Activated T-cell treated with anti-CD3 and anti-CD28 coated beads, Interleukin-2, amount 50 U/mL, for 4 hours (primary cell): ENCODE data around the gene COL8A2. TPM values are rescaled to one million over a fixed set of nuclear protein-coding genes. Genes with fewer than 3 reads are reported as not detected.

Experiments used
- ATAC-seq, 2 donors: fragments of 200-7000 bp; cut with Tn5 transposase; one replicate each; pipeline ENCODE4 v1.10.0; 2021
- DNase-seq: peaks from one replicate; pipeline ENCODE4 v3.0.0-alpha.2; 2020
- H3K27me3 Mint-ChIP-seq: one replicate; pipeline ENCODE4 v1.8.0; 2021; ENCODE audit warnings: low read depth, mixed read lengths
- H3K36me3 Mint-ChIP-seq: one replicate; pipeline ENCODE4 v1.8.0; 2022; ENCODE audit warnings: mixed read lengths; ENCODE audit not compliant: insufficient read depth
- H3K4me1 Mint-ChIP-seq: one replicate; pipeline ENCODE4 v1.8.0; 2021; ENCODE audit warnings: low read depth, mixed read lengths
- H3K4me3 Mint-ChIP-seq: one replicate; pipeline ENCODE4 v1.8.0; 2021; ENCODE audit warnings: mild to moderate bottlenecking, moderate library complexity, mixed read lengths
- H3K9me3 Mint-ChIP-seq: one replicate; pipeline ENCODE4 v1.8.0; 2021; ENCODE audit warnings: mixed read lengths
- total RNA-seq, 3 donors: library from RNA; stranded (reverse); gene quantifications; one replicate each; pipeline ENCODE4 v1.2.1, GENCODE V29; 2021

The COL8A2 gene
- total RNA-seq, 3 donors from 2014 or later = 0.08 to 0.43 (median 0.18) TPM

DNA sequence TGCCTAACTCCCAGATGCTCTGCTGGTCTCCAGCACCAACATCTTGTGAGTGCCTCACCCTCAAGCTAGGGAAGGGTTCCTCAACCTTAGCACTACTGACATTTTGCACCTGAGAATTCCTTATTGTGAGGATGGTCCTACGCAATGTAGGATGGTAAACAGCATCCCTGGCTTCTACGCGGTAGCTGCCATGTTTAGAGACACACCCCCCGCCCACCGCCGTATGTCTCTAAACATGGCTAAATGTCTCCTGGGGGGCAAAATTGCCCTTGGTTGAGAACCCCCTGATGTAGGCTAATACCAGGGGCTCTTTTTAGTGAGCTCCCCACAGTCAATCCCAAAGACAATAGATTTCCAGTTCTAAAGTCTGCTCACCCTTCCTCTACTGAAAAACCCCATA lies 28.5 kb upstream of the COL8A2 start:
- Mint-ChIP-seq H3K4me1 (peaks cover 64% of the 10 kb centered on the region), H3K9me3 (no peaks in the 10 kb centered on the region), H3K4me3 (no peak overlapping the region), H3K36me3 (peaks cover 4% of the 10 kb centered on the region), H3K27me3 (no peaks in the 10 kb centered on the region)
- ATAC-seq = no peak
- DNase-seq = no peak

- H3K4me1 Mint-ChIP-seq = peaks cover 66% of the 10 kb centered on the region
- H3K27me3 Mint-ChIP-seq = no peaks in the 10 kb centered on the region
- ATAC-seq (no peak), DNase-seq (peak; percentile 41)
- H3K4me3 Mint-ChIP-seq = peak overlapping the region; percentile 45
- H3K9me3 Mint-ChIP-seq = no peaks in the 10 kb centered on the region
- H3K36me3 Mint-ChIP-seq = no peaks in the 10 kb centered on the region
Measured at GRCh38 chr1:36151845-36152203, 26.8 kb upstream of the COL8A2 start.

DNA sequence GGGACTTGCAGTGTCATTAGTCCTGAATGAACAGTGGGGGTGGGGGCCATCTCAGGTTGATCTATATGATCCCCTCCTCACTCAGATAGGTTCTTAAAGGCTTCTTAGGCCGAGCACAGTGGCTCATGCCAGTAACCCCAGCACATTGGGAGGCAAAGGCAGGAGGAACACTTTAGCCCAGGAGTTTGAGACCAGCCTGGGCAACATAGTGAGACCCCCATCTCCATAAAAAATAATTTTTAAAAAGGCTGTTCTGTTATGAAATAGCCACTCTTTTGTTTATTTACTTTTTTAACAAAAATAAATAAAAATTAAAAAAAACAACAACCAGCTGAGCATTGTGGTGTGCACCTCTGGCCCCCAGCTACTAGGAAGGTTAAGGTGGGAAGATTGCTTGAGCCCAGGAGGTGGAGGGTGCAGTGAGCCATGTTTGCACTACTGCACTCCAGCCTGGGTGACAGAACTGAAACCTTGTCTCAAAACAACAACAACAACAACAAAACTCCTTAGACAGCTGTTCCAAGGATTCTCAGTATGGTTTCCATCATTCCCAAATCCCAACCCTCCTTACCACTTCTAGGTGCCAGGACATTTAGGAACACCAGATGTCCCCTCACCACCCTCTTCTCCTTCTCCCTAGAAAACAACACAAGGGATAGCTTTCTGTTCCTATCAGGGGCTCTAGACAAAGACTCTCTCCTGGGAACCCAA lies 26.3 kb upstream of the COL8A2 start:
- H3K9me3 Mint-ChIP-seq = no peaks in the 10 kb centered on the region
- ATAC-seq = no peak
- H3K4me1 Mint-ChIP-seq = peaks cover 66% of the 10 kb centered on the region
- peak overlapping the region; percentile 52 for H3K4me3 Mint-ChIP-seq
- H3K27me3 Mint-ChIP-seq = no peaks in the 10 kb centered on the region
- no peaks in the 10 kb centered on the region for H3K36me3 Mint-ChIP-seq
- no peak for DNase-seq

- DNase-seq = peak; percentile 57
- peak; percentile 31 to 37 for ATAC-seq
- H3K9me3 Mint-ChIP-seq = no peaks in the 10 kb centered on the region
- no peaks in the 10 kb centered on the region for H3K27me3 Mint-ChIP-seq
- peak overlapping the region; percentile 99 for H3K4me3 Mint-ChIP-seq
- H3K4me1 Mint-ChIP-seq = peaks cover 66% of the 10 kb centered on the region
- H3K36me3 Mint-ChIP-seq = no peaks in the 10 kb centered on the region
Measured at GRCh38 chr1:36150296-36151133, 25.5 kb upstream of the COL8A2 start.

GRCh38 chr1:36149973-36150295 lies 24.9 kb upstream of the COL8A2 start:
- ATAC-seq (peak in 1 of 2 donors; percentile 0), DNase-seq (no peak)
- Mint-ChIP-seq H3K4me3 (peak overlapping the region; percentile 99), H3K9me3 (no peaks in the 10 kb centered on the region), H3K36me3 (no peaks in the 10 kb centered on the region), H3K27me3 (no peaks in the 10 kb centered on the region), H3K4me1 (peaks cover 67% of the 10 kb centered on the region)

- peak within 1 kb of the TSS; percentile 99 for H3K4me3 Mint-ChIP-seq
Measured at GRCh38 chr1:36149237-36149972, 24.4 kb upstream of the COL8A2 start, which contains the start of gene TRAPPC3. Gene TRAPPC3, minus strand, starts transcription at chr1:36149486. Its CDS starts 108 bp downstream, at chr1:36149378.

DNA sequence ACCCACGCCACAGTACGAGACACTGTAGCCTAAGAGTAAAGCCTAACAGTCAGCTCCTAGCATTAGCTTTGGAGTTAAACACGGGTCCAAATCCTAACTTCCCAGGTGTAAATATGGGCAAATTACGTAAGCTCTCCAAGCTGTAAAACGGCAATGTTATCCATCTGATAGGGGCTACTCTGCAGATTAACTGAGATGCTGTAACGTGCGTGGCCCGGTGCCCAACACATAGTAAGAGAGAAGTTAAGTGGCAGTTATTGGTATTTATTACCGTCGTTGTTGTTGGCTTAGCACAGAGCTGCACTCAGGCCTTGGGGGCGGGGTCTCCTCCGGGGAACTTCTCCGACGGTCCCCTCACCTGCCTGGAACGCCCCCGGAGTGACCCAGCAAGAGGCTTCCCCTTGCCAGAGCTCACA lies 23.8 kb upstream of the COL8A2 start:
- Mint-ChIP-seq H3K36me3 (no peaks in the 10 kb centered on the region), H3K4me3 (peak overlapping the region; percentile 99), H3K4me1 (peaks cover 63% of the 10 kb centered on the region), H3K9me3 (no peaks in the 10 kb centered on the region), H3K27me3 (no peaks in the 10 kb centered on the region)
- DNase-seq (no peak), ATAC-seq (no peak)

More at GRCh38 chr1:36149237-36149972, 24.4 kb upstream of the COL8A2 start, which contains the start of gene TRAPPC3:
- ATAC-seq (peak; percentile 95 to 96), DNase-seq (peak; percentile 99)
- no peaks in the 10 kb centered on the region for H3K9me3 Mint-ChIP-seq
- no peaks in the 10 kb centered on the region for H3K36me3 Mint-ChIP-seq
- peaks cover 66% of the 10 kb centered on the region for H3K4me1 Mint-ChIP-seq
- no peaks in the 10 kb centered on the region for H3K27me3 Mint-ChIP-seq

- Mint-ChIP-seq H3K4me3 (no peak overlapping the region), H3K4me1 (peaks cover 54% of the 10 kb centered on the region), H3K9me3 (no peaks in the 10 kb centered on the region), H3K36me3 (peaks cover 7% of the 10 kb centered on the region), H3K27me3 (no peaks in the 10 kb centered on the region)
- DNase-seq (no peak), ATAC-seq (no peak)
Measured at GRCh38 chr1:36144413-36144812, 19.4 kb upstream of the COL8A2 start.

DNA sequence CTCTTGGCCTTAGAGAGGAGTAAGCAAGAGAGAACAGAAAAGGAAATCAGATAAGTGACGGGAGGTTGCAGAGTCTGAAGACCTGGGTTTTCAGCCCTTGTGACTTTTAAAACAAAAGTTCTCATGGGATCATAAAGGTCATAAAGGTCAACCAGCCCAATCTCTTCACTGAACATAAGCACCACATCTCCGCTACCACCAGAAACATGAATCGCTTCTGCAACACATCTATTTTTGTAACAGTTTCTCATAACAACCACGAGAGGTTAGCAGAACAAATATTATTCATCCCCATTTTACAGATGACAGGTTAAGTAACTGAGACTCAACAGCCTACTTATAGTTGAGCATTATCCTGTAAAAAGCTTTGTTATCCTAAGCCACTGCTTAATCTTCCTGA lies 18.4 kb upstream of the COL8A2 start:
- no peak for ATAC-seq
- H3K27me3 Mint-ChIP-seq = no peaks in the 10 kb centered on the region
- no peaks in the 10 kb centered on the region for H3K9me3 Mint-ChIP-seq
- no peak for DNase-seq
- H3K4me1 Mint-ChIP-seq = peaks cover 52% of the 10 kb centered on the region
- H3K36me3 Mint-ChIP-seq = peaks cover 7% of the 10 kb centered on the region
- no peak overlapping the region for H3K4me3 Mint-ChIP-seq

DNA sequence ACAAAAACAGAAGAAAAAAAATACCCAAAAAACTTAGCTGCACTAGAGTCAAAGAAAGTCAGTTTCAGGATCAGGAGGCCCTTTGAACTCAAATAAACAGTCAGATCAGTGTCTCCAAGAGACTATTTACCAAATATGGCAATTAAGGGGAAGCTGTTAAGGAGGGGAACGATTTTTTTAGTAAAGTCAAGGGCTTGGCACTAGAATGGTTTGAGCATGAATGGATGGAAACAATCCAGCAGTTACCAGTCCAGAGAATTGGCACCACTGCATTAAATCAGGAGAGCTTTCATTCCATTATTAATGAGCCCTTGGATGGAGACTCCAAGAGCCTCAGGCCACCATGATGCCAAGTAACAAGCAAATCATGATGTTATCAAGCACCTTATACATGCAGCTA lies 17.1 kb upstream of the COL8A2 start:
- no peaks in the 10 kb centered on the region for H3K27me3 Mint-ChIP-seq
- H3K36me3 Mint-ChIP-seq = peaks cover 15% of the 10 kb centered on the region
- H3K4me1 Mint-ChIP-seq = peaks cover 42% of the 10 kb centered on the region

DNA sequence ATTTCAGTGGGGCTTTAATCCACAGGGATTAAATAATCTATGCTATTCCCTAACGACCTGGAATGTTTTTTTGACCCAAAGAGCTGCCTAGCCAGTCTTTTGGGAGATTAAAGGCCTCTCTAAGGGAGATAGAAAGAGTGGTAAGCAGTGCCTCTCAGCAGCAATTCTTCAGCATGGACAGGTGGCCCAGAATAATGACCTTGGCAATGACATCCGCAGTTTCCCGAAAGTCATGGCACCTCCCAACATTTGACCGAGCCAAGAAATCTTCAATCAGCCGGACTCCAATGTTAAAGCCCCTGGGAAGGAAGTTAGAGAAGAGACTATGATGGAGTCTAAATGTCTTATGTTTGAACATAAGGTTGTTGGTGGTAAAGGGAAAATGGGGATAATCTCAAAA lies 14.5 kb upstream of the COL8A2 start:
- no peaks in the 10 kb centered on the region for H3K9me3 Mint-ChIP-seq
- H3K4me3 Mint-ChIP-seq = no peak overlapping the region
- H3K36me3 Mint-ChIP-seq = peaks cover 15% of the 10 kb centered on the region
- H3K27me3 Mint-ChIP-seq = no peaks in the 10 kb centered on the region
- DNase-seq (no peak), ATAC-seq (no peak)
- peaks cover 34% of the 10 kb centered on the region for H3K4me1 Mint-ChIP-seq

More for the DNA sequence above, 17.1 kb upstream of the COL8A2 start:
- DNase-seq = no peak
- Mint-ChIP-seq H3K9me3 (no peaks in the 10 kb centered on the region), H3K4me3 (no peak overlapping the region)
- ATAC-seq = no peak

DNA sequence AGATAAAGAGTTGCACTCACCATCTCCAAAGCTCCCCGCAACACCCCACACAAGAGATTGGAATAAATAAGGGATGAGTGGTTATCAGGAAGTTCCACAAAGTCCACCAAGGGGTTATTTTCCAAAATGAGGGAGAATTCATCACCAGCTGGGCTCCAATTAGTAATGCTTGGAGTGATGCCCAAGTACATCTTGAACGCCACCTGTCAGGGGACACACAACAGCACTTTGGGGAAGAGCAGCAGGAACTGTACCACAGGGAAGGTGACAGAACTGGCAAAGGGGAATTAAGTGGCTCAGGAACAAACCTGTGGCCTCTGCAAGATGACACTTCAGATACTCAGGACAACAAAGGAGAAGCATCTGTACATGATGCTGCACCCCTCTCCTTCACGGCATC lies 12.8 kb upstream of the COL8A2 start:
- Mint-ChIP-seq H3K9me3 (no peaks in the 10 kb centered on the region), H3K36me3 (peaks cover 15% of the 10 kb centered on the region), H3K27me3 (no peaks in the 10 kb centered on the region), H3K4me1 (peaks cover 24% of the 10 kb centered on the region), H3K4me3 (no peak overlapping the region)
- DNase-seq = no peak
- no peak for ATAC-seq

- DNase-seq = no peak
- no peak for ATAC-seq
- H3K9me3 Mint-ChIP-seq = no peaks in the 10 kb centered on the region
- H3K36me3 Mint-ChIP-seq = peaks cover 15% of the 10 kb centered on the region
- H3K4me1 Mint-ChIP-seq = peaks cover 20% of the 10 kb centered on the region
- no peak overlapping the region for H3K4me3 Mint-ChIP-seq
- H3K27me3 Mint-ChIP-seq = no peaks in the 10 kb centered on the region
Measured at GRCh38 chr1:36137226-36137625, 12.2 kb upstream of the COL8A2 start.

- Mint-ChIP-seq H3K27me3 (no peaks in the 10 kb centered on the region), H3K9me3 (no peaks in the 10 kb centered on the region), H3K4me3 (no peak overlapping the region), H3K4me1 (peaks cover 17% of the 10 kb centered on the region), H3K36me3 (peaks cover 15% of the 10 kb centered on the region)
- ATAC-seq (no peak), DNase-seq (no peak)
Measured at GRCh38 chr1:36136535-36136934, 11.5 kb upstream of the COL8A2 start.
